GM12878 (cell line): Measurements from ENCODE around the gene TANK. TPM values are rescaled to one million over a fixed set of nuclear protein-coding genes. Genes with fewer than 3 reads are reported as not detected.

Experiments
- FOS ChIP-seq: IDR thresholded peaks from 3 replicates; pipeline ENCODE4 v1.6.1; 2011; ENCODE audit warnings: borderline replicate concordance; ENCODE audit not compliant: insufficient read length; ENCODE audit errors: extremely low read depth
- MEF2B ChIP-seq: fragments of 450-650 bp; IDR thresholded peaks from 2 replicates; pipeline ENCODE4 v1.6.1; 2018; ENCODE audit warnings: mild to moderate bottlenecking, moderate library complexity; ENCODE audit not compliant: partially characterized antibody, poor library complexity, severe bottlenecking
- NBN ChIP-seq: fragments of 450-650 bp; IDR thresholded peaks from 2 replicates; pipeline ENCODE4 v1.6.1; 2016
- NFYB ChIP-seq: IDR thresholded peaks from 2 replicates; pipeline ENCODE4 v1.6.1; 2011; ENCODE audit warnings: low read depth, mild to moderate bottlenecking, low read length, improper control_type of control experiment, moderate library complexity; ENCODE audit not compliant: insufficient read depth
- POLR2AphosphoS5 ChIP-seq: IDR thresholded peaks from 2 replicates; pipeline ENCODE4 v1.6.1; 2011; ENCODE audit warnings: mild to moderate bottlenecking, low read length, inconsistent platforms
- RELB ChIP-seq: fragments of 450-650 bp; IDR thresholded peaks from 2 replicates; pipeline ENCODE4 v1.6.1; 2017; ENCODE audit warnings: low read depth, mild to moderate bottlenecking, moderate library complexity
- SREBF1 ChIP-seq: IDR thresholded peaks from 2 replicates; pipeline ENCODE4 v1.6.1; 2012; ENCODE audit warnings: mild to moderate bottlenecking, low read length
- TCF3 ChIP-seq: IDR thresholded peaks from 2 replicates; pipeline ENCODE4 v1.6.1; 2012; ENCODE audit warnings: low read depth, mild to moderate bottlenecking, low read length, borderline replicate concordance; ENCODE audit not compliant: insufficient read depth
- ZBED1 ChIP-seq: IDR thresholded peaks from 2 replicates; pipeline ENCODE4 v1.6.1; 2016; ENCODE audit warnings: borderline replicate concordance
- ZNF207 ChIP-seq: fragments of 450-650 bp; IDR thresholded peaks from 2 replicates; pipeline ENCODE4 v1.6.1; 2014; ENCODE audit warnings: antibody characterized with exemption, mild to moderate bottlenecking, borderline replicate concordance
- ZNF24 ChIP-seq: fragments of 450-650 bp; IDR thresholded peaks from 2 replicates; pipeline ENCODE4 v1.6.1; 2017; ENCODE audit warnings: antibody characterized with exemption, mild to moderate bottlenecking
- ZNF384 ChIP-seq: IDR thresholded peaks from 2 replicates; pipeline ENCODE4 v1.6.1; 2012; ENCODE audit warnings: low read depth, mild to moderate bottlenecking, low read length, improper control_type of control experiment, borderline replicate concordance
- polyA plus RNA-seq, 11 experiments: library from polyadenylated mRNA; depleted of rRNA in 4 of 11; unstranded in 6 of 11; stranded (reverse) in 5 of 11; fragments of >200 nt; fragmentation: Nextera tagmentation in 4 of 11; fragmentation: Illumina TruSeq in 1 of 11; extraction: Ambion mirVana in 4 of 11; extraction: Trizol in 1 of 11; gene quantifications; 1 replicate in 1 of 11; 2 replicates in 10 of 11; pipeline versions ENCODE4 v1.2.1 to v1.2.3, GENCODE V29; 2011 to 2016; ENCODE audit warnings: inconsistent platforms in 2 of 11, missing spikeins in 2 of 11, low read depth in 1 of 11
- total RNA-seq, 4 experiments: library from RNA; depleted of rRNA in 3 of 4; stranded (reverse); fragments of >200 nt in 3 of 4; fragmentation: Illumina TruSeq in 1 of 4; extraction: Trizol in 1 of 4; gene quantifications; 2 replicates each; pipeline versions ENCODE4 v1.2.1 to v1.2.3, GENCODE V29; 2013 to 2021
- TF ChIP-seq, protein P1 (sequence below): fragments of 450-650 bp; IDR thresholded peaks from 2 replicates; pipeline ENCODE4 v1.6.1; 2017; ENCODE audit warnings: mild to moderate bottlenecking
- TF ChIP-seq, protein P2 (sequence below): fragments of 150-350 bp; IDR thresholded peaks from 2 replicates; pipeline ENCODE4 v1.6.1; 2016; ENCODE audit warnings: low read depth, low read length
- TF ChIP-seq, protein P3 (sequence below): fragments of 450-650 bp; IDR thresholded peaks from 2 replicates; pipeline ENCODE4 v1.6.1; 2017; ENCODE audit warnings: mild to moderate bottlenecking, moderate library complexity
- TF ChIP-seq, protein P4 (sequence below): fragments of 450-650 bp; IDR thresholded peaks from 2 replicates; pipeline ENCODE4 v1.6.1; 2017; ENCODE audit warnings: mild to moderate bottlenecking, low read depth, inconsistent platforms; ENCODE audit not compliant: poor library complexity, severe bottlenecking

The TANK gene
- total and polyA plus RNA-seq, 10 of the 15 experiments (the other 5 are each of a cell fraction or from before 2014, with no cell fraction given), result 48.6 to 127 (median 103) TPM

GRCh38 chr2:161238560-161239325 is 78.5 kb downstream of the TANK start (continued):
- TF ChIP-seq ZNF384 (no peak), RELB (no peak), POLR2AphosphoS5 (no peak), MEF2B (no peak), NBN (no peak), FOS (no peak), ZBED1 (no peak), ZNF24 (no peak), ZNF207 (no peak), SREBF1 (no peak), TCF3 (no peak), NFYB (no peak)
- TF ChIP-seq, protein P1, sequence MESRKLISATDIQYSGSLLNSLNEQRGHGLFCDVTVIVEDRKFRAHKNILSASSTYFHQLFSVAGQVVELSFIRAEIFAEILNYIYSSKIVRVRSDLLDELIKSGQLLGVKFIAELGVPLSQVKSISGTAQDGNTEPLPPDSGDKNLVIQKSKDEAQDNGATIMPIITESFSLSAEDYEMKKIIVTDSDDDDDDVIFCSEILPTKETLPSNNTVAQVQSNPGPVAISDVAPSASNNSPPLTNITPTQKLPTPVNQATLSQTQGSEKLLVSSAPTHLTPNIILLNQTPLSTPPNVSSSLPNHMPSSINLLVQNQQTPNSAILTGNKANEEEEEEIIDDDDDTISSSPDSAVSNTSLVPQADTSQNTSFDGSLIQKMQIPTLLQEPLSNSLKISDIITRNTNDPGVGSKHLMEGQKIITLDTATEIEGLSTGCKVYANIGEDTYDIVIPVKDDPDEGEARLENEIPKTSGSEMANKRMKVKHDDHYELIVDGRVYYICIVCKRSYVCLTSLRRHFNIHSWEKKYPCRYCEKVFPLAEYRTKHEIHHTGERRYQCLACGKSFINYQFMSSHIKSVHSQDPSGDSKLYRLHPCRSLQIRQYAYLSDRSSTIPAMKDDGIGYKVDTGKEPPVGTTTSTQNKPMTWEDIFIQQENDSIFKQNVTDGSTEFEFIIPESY, result no peak
- TF ChIP-seq, protein P2, sequence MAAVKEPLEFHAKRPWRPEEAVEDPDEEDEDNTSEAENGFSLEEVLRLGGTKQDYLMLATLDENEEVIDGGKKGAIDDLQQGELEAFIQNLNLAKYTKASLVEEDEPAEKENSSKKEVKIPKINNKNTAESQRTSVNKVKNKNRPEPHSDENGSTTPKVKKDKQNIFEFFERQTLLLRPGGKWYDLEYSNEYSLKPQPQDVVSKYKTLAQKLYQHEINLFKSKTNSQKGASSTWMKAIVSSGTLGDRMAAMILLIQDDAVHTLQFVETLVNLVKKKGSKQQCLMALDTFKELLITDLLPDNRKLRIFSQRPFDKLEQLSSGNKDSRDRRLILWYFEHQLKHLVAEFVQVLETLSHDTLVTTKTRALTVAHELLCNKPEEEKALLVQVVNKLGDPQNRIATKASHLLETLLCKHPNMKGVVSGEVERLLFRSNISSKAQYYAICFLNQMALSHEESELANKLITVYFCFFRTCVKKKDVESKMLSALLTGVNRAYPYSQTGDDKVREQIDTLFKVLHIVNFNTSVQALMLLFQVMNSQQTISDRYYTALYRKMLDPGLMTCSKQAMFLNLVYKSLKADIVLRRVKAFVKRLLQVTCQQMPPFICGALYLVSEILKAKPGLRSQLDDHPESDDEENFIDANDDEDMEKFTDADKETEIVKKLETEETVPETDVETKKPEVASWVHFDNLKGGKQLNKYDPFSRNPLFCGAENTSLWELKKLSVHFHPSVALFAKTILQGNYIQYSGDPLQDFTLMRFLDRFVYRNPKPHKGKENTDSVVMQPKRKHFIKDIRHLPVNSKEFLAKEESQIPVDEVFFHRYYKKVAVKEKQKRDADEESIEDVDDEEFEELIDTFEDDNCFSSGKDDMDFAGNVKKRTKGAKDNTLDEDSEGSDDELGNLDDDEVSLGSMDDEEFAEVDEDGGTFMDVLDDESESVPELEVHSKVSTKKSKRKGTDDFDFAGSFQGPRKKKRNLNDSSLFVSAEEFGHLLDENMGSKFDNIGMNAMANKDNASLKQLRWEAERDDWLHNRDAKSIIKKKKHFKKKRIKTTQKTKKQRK, result no peak
- TF ChIP-seq, protein P3, sequence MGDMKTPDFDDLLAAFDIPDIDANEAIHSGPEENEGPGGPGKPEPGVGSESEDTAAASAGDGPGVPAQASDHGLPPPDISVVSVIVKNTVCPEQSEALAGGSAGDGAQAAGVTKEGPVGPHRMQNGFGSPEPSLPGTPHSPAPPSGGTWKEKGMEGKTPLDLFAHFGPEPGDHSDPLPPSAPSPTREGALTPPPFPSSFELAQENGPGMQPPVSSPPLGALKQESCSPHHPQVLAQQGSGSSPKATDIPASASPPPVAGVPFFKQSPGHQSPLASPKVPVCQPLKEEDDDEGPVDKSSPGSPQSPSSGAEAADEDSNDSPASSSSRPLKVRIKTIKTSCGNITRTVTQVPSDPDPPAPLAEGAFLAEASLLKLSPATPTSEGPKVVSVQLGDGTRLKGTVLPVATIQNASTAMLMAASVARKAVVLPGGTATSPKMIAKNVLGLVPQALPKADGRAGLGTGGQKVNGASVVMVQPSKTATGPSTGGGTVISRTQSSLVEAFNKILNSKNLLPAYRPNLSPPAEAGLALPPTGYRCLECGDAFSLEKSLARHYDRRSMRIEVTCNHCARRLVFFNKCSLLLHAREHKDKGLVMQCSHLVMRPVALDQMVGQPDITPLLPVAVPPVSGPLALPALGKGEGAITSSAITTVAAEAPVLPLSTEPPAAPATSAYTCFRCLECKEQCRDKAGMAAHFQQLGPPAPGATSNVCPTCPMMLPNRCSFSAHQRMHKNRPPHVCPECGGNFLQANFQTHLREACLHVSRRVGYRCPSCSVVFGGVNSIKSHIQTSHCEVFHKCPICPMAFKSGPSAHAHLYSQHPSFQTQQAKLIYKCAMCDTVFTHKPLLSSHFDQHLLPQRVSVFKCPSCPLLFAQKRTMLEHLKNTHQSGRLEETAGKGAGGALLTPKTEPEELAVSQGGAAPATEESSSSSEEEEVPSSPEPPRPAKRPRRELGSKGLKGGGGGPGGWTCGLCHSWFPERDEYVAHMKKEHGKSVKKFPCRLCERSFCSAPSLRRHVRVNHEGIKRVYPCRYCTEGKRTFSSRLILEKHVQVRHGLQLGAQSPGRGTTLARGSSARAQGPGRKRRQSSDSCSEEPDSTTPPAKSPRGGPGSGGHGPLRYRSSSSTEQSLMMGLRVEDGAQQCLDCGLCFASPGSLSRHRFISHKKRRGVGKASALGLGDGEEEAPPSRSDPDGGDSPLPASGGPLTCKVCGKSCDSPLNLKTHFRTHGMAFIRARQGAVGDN, result peak; percentile 36; the same call in 1 of the 2 replicates
- TF ChIP-seq, protein P4, sequence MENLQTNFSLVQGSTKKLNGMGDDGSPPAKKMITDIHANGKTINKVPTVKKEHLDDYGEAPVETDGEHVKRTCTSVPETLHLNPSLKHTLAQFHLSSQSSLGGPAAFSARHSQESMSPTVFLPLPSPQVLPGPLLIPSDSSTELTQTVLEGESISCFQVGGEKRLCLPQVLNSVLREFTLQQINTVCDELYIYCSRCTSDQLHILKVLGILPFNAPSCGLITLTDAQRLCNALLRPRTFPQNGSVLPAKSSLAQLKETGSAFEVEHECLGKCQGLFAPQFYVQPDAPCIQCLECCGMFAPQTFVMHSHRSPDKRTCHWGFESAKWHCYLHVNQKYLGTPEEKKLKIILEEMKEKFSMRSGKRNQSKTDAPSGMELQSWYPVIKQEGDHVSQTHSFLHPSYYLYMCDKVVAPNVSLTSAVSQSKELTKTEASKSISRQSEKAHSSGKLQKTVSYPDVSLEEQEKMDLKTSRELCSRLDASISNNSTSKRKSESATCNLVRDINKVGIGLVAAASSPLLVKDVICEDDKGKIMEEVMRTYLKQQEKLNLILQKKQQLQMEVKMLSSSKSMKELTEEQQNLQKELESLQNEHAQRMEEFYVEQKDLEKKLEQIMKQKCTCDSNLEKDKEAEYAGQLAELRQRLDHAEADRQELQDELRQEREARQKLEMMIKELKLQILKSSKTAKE, result no peak
